ENCODE measurements around the gene DOCK10.

- TF ChIP-seq POLR2A (IDR thresholded peaks at IDR 0.05) (no peak), CTCF (IDR thresholded peaks at IDR 0.05) (no peak)
These were observed 66.5 kb downstream of the DOCK10 start for GRCh38 chr2:224975761-224976160.
